Transverse colon (tissue), 4 donors: ENCODE results near the gene RALGAPA2. TPM values are rescaled to one million over a fixed set of nuclear protein-coding genes. Genes with fewer than 3 reads are reported as not detected.

ENCODE experiments used
- DNase-seq: peaks from one replicate; pipeline ENCODE4 v3.0.0-alpha.2; 2019
- H3K27ac ChIP-seq, 4 donors: fragments of 200-600 bp; sonication (generic); 2 replicates each; pipeline ENCODE4 v1.5.1; 2016 to 2018; ENCODE audit warnings: inconsistent platforms in 4 of 4
- H3K27me3 ChIP-seq: fragments of 200-600 bp; sonication (generic); 2 replicates; pipeline ENCODE4 v1.5.1; 2017; ENCODE audit warnings: inconsistent platforms
- H3K36me3 ChIP-seq, 4 donors: fragments of 200-600 bp; sonication (generic); 2 replicates each; pipeline ENCODE4 v1.5.1; 2017 to 2019; ENCODE audit warnings: inconsistent platforms in 4 of 4
- H3K4me1 ChIP-seq, 4 donors: fragments of 200-600 bp; sonication (generic); 2 replicates each; pipeline ENCODE4 v1.5.1; 2017 to 2020; ENCODE audit warnings: inconsistent platforms in 4 of 4
- H3K4me3 ChIP-seq, 4 donors: fragments of 200-600 bp; sonication (generic); 1 replicate in 1 of 4; 2 replicates in 3 of 4; pipeline versions ENCODE4 v1.5.1 to v1.6.1; 2017 to 2019; ENCODE audit warnings: inconsistent platforms in 4 of 4
- H3K9me3 ChIP-seq, 2 donors: fragments of 200-600 bp; sonication (generic); 2 replicates each; pipeline ENCODE4 v1.5.1; 2017 to 2019; ENCODE audit warnings: inconsistent platforms in 2 of 2
- EP300 ChIP-seq: sonication (generic); formaldehyde crosslinking; IDR thresholded peaks from one replicate; pipeline ENCODE4 v1.6.1; 2017; ENCODE audit warnings: antibody characterized with exemption, low read depth
- POLR2A ChIP-seq: fragments of 450-650 bp; IDR thresholded peaks from one replicate; pipeline ENCODE4 v1.6.1; 2016; ENCODE audit warnings: antibody characterized with exemption, mild to moderate bottlenecking, moderate library complexity
- POLR2AphosphoS5 ChIP-seq, 3 donors: sonication (generic); formaldehyde crosslinking; IDR thresholded peaks; one replicate each; pipeline ENCODE4 v1.6.1; 2016; ENCODE audit warnings: antibody characterized with exemption in 3 of 3
- WGBS, 2 donors: methylation state at CpG; one replicate each; pipeline ENCODE4 v1.1.5; 2018; ENCODE audit warnings: low coverage in 1 of 2; 5-methylcytosine and 5-hydroxymethylcytosine counted together
- in situ Hi-C, 4 donors: fragments of 200-750 bp; cut with MboI; loops; one replicate each; pipeline versions ENCODE4 v1.15.0 to v1.15.1; 2017; ENCODE audit warnings: low sequenced_read_pairs in 3 of 4, low pct_ligation_motif_present in 1 of 4, low pct_unique_long_range_greater_than_20kb in 1 of 4
- intact Hi-C: fragments of 100-400 bp; cut with DNase I; formaldehyde crosslinking; loops from one replicate; pipeline ENCODE4 v1.15.1; 2023; ENCODE audit warnings: low total_unique reads
- total RNA-seq, 4 donors: library from RNA; depleted of rRNA; stranded (reverse); fragments of >200 nt; gene quantifications; one replicate each; pipeline ENCODE4 v1.1.0, GENCODE V29; 2016
- TF ChIP-seq, protein P1 (sequence below), 5 experiments: fragments of 200-600 bp in 3 of 5; fragments of 450-650 bp in 2 of 5; sonication (generic) in 3 of 5; IDR thresholded peaks; 1 replicate in 2 of 5; 2 replicates in 3 of 5; pipeline ENCODE4 v1.5.1; 2016 to 2017; ENCODE audit warnings: antibody characterized with exemption in 5 of 5, inconsistent platforms in 3 of 5, mild to moderate bottlenecking in 2 of 5, moderate library complexity in 1 of 5

RALGAPA2 gene
- total RNA-seq, 4 donors from 2014 or later = 29.5 to 84.0 (median 66.5) TPM

- Histone ChIP-seq H3K4me1 (no peaks in the 10 kb centered on the region), H3K27ac (no peak overlapping the region), H3K9me3 (no peaks in the 10 kb centered on the region), H3K27me3 (no peaks in the 10 kb centered on the region), H3K4me3 (no peak overlapping the region), H3K36me3 (peaks cover 0 to 16% (median 3%) of the 10 kb centered on the region in 4 donors)
- in situ Hi-C loops = no loop called here
- intact Hi-C loops = no loop called here
- TF ChIP-seq, protein P1, sequence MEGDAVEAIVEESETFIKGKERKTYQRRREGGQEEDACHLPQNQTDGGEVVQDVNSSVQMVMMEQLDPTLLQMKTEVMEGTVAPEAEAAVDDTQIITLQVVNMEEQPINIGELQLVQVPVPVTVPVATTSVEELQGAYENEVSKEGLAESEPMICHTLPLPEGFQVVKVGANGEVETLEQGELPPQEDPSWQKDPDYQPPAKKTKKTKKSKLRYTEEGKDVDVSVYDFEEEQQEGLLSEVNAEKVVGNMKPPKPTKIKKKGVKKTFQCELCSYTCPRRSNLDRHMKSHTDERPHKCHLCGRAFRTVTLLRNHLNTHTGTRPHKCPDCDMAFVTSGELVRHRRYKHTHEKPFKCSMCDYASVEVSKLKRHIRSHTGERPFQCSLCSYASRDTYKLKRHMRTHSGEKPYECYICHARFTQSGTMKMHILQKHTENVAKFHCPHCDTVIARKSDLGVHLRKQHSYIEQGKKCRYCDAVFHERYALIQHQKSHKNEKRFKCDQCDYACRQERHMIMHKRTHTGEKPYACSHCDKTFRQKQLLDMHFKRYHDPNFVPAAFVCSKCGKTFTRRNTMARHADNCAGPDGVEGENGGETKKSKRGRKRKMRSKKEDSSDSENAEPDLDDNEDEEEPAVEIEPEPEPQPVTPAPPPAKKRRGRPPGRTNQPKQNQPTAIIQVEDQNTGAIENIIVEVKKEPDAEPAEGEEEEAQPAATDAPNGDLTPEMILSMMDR (IDR thresholded peaks at IDR 0.05) = no peak
- TF ChIP-seq POLR2A (no peak), EP300 (no peak), POLR2AphosphoS5 (IDR thresholded peaks at IDR 0.05) (no peak)
- no peak for DNase-seq
- 95 to 98% methylated on average over 4 of the region's 4 CpGs for WGBS, 2 donors
These were observed 182.8 kb downstream of the RALGAPA2 start for GRCh38 chr20:20529597-20529996.

- intact Hi-C loops = no loop called here
- no peaks in the 10 kb centered on the region for H3K27me3 ChIP-seq
- no peak overlapping the region for H3K4me3 ChIP-seq
- in situ Hi-C loops = no loop called here
- H3K27ac ChIP-seq = no peak overlapping the region
- TF ChIP-seq, protein P1 (IDR thresholded peaks at IDR 0.05) = no peak
- TF ChIP-seq EP300 (no peak), POLR2A (no peak), POLR2AphosphoS5 (IDR thresholded peaks at IDR 0.05) (no peak)
- WGBS, 2 donors = 71% methylated on average over 1 to 3 of the region's 3 CpGs
- no peaks in the 10 kb centered on the region for H3K4me1 ChIP-seq
- H3K9me3 ChIP-seq = no peaks in the 10 kb centered on the region
- DNase-seq = no peak
- H3K36me3 ChIP-seq = peaks cover 0 to 16% (median 3%) of the 10 kb centered on the region in 4 donors
These were observed 183.6 kb downstream of the RALGAPA2 start for GRCh38 chr20:20528861-20529260.

DNA sequence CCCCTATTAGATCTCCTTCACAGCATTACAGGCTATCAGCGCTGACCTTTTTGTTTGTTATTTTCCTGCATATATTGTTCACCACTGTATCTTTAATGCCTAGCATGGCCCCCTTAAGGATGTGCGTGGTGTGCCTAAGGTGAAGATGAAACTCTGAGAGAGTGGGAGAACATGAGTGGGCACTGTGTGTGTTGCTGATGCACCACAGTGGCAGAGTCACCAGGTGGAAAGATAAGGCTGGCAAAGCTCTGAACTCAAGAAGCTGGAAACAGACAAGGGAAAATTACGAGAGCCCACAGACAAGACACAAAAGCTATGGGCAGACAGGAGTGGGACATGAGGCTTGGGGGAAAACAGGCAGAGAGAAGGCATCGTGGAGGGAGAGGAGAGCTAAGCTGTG, 184.8 kb downstream of the RALGAPA2 start:
- 95% methylated on average over 4 of the region's 4 CpGs; no CpG with 5 or more reads in 1 of the 2 donors for WGBS, 2 donors
- no peaks in the 10 kb centered on the region for H3K4me1 ChIP-seq
- no peak overlapping the region for H3K4me3 ChIP-seq
- H3K27ac ChIP-seq = no peak overlapping the region
- in situ Hi-C loops (no loop called here), intact Hi-C loops (no loop called here)
- H3K27me3 ChIP-seq = no peaks in the 10 kb centered on the region
- TF ChIP-seq POLR2AphosphoS5 (IDR thresholded peaks at IDR 0.05) (no peak), EP300 (no peak), POLR2A (no peak)
- TF ChIP-seq, protein P1 (IDR thresholded peaks at IDR 0.05) = no peak
- H3K9me3 ChIP-seq = no peaks in the 10 kb centered on the region
- peaks cover 0 to 16% (median 3%) of the 10 kb centered on the region in 4 donors for H3K36me3 ChIP-seq
- DNase-seq = no peak

DNA sequence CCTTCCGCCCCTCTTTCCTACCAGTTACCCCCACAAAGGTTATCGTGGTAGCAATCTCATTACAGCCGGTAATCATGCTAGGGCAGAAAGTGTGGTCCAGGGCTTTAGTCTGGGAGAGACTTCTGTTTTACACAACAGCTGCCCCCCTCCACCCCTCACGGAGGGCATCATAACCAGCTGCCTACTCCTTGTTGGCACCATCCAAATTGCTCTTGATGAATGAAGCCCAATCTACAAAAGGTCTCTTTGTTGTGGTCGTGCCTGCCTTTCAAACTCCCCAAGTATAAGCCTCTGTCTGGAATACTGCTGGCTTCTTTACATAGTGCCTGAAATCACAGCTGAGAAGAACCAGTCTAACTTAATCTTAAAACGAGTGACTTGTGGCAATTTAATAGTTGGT, 186.7 kb downstream of the RALGAPA2 start:
- H3K9me3 ChIP-seq = no peaks in the 10 kb centered on the region
- H3K36me3 ChIP-seq = peaks cover 0 to 12% (median 4%) of the 10 kb centered on the region in 4 donors
- intact Hi-C loops = no loop called here
- 70 to 89% methylated on average over 1 to 6 of the region's 6 CpGs for WGBS, 2 donors
- in situ Hi-C loops = no loop called here
- TF ChIP-seq EP300 = no peak
- no peak for TF ChIP-seq POLR2AphosphoS5 (IDR thresholded peaks at IDR 0.05)
- TF ChIP-seq POLR2A = no peak
- TF ChIP-seq, protein P1 (IDR thresholded peaks at IDR 0.05) = no peak
- no peak overlapping the region for H3K27ac ChIP-seq
- no peaks in the 10 kb centered on the region for H3K4me1 ChIP-seq
- no peak overlapping the region for H3K4me3 ChIP-seq
- no peak for DNase-seq
- no peaks in the 10 kb centered on the region for H3K27me3 ChIP-seq
